Activated CD4-positive, alpha-beta T cell treated with anti-CD3 and anti-CD28 coated beads, Interleukin-10, Interleukin-2, amounts not matched to agents 100 ng/mL and 50 ng/mL, durations not matched to agents 16 hours and 8 hours (primary cell): ENCODE measurements around the gene DHRS1.
A peak's percentile ranks its signal among the peaks of the same experiment; 100 is the strongest.

Source experiments
- DNase-seq: peaks from one replicate; pipeline ENCODE4 v3.0.0-alpha.2; 2020

Gene DHRS1

DNA sequence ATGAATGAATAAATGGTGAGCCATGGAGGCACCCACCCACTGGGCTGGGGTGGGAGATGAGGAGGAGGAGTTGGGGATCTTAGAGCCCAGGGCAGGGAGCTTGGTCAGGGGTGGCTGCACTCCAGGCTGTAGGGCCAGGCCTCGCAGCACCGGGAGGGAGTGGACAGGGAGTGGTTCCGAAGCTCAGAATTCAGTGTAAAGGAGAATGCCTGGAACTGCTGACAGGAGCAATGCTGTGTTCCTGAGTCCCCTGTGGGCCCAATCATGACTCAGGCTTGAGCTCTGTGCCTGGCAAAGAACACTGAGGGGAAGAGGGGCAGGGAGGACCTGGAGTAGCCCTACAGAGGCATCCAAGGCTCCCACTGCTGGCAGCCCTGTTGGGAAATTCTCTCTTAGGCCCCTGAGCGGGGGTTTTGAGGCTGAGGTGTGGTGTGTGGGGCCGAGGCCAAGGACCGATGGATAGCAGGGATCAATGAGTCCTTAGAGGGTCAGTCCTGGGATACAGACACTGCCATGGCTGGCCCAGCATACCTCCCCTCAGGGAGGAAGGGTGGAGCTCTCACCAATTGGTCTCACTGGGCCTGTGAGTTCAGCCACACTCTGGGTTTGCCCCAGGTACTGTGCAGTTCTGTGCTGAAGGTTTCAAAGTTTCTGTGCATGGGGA, 18.7 kb downstream of the DHRS1 start:
- no peak for DNase-seq

DNA sequence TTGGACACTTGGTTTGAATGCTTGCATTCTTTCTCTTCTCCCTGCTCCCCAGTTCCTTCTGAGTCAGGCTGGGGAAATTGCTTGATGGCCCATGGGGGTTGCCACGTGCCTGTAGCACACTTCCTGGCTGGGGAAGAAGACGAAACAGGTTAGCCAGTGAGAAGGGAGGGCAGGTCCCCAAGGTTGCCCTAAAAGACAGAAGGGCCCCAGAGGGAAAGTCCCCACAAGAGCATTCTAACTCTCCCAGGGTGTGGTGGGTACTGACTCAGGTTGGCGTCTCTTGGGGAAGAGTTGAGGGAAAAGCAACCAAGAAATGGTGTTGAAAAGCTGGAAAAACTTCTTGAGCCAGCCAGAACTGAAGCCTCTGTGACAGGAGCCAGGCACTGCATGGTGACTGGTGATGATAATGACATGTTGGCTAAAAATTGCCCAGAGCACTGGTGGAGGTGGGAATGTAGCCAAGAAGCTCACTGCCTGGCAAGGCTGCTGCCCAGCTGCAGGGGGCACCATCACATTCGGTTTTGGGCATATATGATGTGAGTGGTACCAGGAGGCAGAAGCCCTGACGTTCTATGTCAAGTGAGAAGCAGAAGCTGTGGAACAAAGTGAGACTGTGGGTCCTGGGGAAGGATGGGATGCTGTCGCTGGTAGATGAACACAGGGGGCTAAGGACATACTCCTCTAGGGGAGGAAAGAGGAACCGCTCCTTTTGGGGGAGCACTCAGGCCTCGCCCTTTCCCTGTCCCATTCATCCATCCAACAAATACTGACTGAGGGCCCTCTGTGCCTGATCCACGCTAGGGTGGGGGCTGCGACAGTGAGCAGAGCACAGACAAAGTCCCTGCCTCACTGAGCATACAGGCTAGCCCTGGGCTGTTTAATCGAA, 20.0 kb downstream of the DHRS1 start:
- peak; percentile 74 for DNase-seq

- no peak for DNase-seq
These were observed 21.2 kb downstream of the DHRS1 start for GRCh38 chr14:24278424-24278823.

DNA sequence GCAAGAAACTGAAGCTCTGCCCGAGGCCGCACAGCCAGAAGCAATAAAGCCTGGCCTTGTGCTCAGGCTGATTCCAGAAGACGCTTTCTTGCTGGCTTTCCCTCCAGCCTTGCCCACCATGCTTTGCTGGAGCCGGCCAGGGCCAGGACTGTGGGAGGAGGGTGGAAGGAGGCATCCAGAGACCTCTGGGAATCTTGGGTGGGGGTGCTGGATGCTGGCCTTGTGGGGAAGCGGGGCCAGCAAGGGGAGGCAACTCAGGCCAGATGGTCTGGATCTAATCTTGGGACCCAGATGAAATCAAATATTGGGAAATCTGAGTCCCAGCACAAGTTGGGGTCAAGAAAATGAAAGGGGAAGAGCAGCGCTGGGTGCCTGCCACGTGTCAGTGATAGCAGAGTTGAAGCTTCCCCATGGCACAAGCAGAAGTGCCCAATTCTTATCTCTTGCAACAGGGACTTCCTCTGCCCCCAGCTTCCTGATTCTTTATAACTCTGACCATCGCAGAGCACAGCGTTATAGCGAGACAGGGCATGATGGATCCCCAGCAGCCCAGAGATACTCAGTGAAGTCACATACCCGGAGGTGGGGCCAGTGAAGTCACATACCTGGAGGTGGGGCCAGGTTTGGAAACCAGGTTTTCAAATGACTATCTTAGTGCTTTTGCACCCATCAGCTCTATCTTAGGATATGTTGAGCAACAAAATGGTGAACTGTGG, 21.8 kb downstream of the DHRS1 start:
- no peak for DNase-seq

DNA sequence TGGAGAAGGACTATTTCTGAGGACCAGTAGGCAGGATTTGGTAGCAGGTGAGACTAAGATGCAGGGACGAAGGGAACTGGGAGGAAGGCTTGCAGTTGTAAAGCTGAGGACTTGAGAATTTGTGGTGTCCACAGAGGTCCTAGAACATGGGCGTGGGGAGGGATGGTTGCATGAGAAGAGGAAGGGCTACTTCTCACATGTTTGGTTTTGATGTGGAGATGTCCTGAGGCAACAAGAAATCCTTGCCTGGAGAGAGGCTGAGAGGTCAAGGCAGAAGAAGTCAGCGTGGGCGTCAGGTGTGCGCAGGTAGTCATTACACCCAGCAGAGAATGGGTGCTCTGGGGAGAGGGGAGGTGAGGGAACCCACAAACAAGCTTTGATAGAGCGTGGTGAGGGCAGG, 22.5 kb downstream of the DHRS1 start:
- DNase-seq = no peak

- DNase-seq = peak; percentile 92
These were observed 25.5 kb downstream of the DHRS1 start for GRCh38 chr14:24274101-24274543.

GRCh38 chr14:24273422-24273998, 26.1 kb downstream of the DHRS1 start:
- no peak for DNase-seq

DNA sequence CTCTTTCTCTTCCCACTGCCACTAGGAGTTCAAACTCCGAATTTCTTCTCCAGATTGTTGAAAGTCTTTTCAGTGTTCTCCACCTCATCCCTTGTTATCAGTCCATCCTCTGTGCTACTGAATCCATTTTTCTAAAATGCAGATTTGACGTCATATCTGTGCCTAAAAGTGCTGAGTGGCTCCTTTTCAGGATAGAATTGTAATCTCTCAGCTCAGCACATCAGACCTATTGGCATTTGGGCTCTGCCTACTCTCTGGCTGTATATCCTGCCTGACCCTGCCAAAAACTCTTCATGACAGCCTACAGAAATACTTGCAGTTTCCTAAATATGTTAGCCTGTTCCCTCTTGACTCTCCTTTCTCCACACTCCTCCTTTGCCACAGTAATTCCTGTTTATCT, 27.1 kb downstream of the DHRS1 start:
- no peak for DNase-seq

DNA sequence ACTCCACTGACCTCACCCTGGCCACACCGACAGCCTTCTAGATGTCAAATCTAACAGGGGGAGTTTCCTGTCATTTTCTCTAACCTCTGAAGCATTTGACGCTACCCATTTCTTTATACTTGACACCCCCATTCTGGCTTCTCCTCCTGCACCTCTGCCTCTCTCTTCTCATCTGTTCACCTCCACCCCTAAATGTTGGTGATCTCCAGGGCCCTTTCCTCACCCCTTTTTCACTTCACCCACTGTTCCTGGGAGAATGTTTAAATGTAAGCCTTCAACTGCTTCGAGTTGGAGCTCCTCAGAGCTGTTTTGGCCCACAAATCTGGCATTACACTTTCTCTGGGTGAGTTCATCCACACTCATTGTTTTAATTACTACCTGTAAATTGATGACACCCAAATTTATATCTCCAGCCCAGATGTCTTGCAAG, 27.7 kb downstream of the DHRS1 start:
- no peak for DNase-seq

GRCh38 chr14:24271134-24271833, 28.3 kb downstream of the DHRS1 start, which contains the start of gene RABGGTA:
RABGGTA (minus strand) TSS chr14:24271597; CDS start chr14:24271115, 482 bp downstream.
- DNase-seq = peak; percentile 92

DNA sequence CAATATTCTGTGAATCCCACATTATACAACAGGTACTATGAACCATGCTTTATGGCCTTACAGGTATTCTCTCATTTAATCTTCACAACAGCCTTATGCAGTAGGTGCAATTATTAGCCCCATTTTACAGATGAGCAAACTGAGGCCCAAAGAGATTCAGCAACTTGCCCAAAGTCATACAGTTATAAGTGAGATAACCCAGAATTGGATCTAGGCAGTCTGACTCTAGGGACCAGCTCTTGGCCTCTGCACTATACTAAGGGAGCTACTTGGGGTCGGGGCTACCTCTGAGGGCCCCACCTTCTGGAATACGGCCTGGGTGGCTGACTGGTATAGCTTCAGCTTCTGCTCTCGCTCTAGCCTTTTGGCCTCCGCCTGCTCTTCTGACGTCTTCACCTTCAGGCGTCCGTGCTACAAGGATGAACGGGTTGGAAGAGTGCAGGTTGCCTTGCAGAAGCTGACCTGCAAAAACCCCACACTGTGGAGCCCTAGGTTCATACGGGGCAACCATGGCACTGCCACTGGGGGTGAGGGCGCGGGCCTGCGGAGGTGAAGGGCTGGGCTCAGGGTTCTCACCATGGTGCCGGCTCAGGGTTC, 28.9 kb downstream of the DHRS1 start:
- DNase-seq = no peak

- DNase-seq = no peak
These were observed 29.6 kb downstream of the DHRS1 start for GRCh38 chr14:24269910-24270536.

DNA sequence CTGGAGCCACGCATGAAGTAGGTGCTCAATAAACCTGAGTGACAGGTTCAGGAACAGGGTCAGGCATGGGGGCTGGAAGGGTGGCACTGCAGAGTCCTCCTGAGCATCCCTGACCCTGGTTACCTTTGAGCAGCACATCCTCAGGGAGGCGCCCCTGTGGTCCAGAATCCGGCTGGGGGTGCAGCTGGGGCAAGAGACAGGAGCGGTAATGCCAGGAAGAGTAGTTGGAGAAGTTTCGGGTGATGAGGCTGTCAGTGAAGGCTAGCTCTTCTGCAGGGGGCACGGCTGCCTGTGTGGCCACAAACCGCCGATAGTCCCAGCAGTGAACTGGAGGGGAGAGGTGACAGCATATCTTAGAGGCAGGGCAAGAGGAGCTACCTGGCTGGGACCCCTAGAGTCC, 30.2 kb downstream of the DHRS1 start:
- DNase-seq = no peak

GRCh38 chr14:24268225-24268624, 31.4 kb downstream of the DHRS1 start:
- DNase-seq = no peak

GRCh38 chr14:24267516-24267915, 32.1 kb downstream of the DHRS1 start:
- DNase-seq = no peak

DNA sequence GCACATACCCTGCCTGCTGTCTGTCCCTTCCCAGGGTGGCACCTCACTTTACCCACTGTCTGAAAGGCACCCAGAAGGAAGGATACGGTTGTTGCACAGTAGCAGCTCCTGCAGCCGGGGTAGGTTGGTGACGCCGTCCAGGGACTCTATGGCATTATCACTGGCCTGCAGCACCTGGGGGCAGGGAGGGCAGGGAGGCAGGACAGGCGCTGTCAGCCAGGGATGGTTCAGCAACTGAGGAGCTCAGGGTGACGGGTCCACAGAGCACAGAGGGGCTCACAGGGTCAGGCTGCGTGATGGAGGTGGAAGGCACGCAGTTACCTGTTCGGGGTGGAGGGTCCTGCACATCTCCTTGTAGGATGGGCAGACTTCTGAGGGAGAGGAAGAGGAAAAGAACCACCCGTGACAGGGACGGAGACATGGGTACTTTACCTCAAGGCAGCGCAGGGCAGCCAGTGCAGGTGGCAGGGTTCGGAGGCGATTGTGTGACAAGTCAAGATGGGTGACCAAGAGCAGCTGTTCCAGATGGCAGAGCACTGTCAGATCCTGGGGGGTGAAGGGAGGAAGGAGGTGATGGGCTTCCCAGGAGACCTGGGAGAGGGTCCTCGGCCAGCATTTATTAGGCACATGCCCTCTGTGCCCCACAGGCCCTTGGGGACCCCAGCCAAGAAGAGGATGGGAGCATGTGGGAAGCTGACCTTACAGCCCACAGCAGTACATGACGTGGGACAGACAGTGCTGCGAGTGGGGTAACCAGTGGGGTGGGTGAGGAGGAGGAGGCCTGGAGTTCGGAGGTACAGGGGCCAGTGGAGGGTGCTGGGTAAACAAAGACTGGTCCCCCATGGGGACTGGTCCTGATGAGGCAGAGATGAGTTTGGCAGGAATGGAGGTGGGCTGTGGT, 33.0 kb downstream of the DHRS1 start:
- DNase-seq = no peak

- DNase-seq = no peak
These were observed 35.3 kb downstream of the DHRS1 start for GRCh38 chr14:24264298-24264697.

DNA sequence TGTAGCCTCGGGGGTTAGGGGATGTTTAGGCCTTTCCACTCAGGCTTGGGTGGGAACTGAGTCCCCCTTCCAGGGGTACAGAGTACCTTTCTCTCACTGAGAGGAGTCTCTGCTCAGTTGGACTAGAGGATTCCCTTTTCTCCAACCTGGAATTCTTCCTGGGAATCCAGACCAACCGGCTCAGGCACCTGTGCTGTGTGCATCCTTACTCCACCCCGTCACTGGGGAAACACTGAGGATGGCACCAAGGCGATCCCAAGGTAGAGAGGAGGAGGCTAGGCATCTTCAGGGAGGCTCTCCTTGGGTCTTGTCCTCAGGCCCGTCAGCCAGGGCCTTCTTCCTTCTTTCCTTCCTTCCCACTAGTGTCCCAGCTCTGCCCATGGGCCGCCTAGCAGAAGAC, 35.7 kb downstream of the DHRS1 start:
- DNase-seq = no peak

DNA sequence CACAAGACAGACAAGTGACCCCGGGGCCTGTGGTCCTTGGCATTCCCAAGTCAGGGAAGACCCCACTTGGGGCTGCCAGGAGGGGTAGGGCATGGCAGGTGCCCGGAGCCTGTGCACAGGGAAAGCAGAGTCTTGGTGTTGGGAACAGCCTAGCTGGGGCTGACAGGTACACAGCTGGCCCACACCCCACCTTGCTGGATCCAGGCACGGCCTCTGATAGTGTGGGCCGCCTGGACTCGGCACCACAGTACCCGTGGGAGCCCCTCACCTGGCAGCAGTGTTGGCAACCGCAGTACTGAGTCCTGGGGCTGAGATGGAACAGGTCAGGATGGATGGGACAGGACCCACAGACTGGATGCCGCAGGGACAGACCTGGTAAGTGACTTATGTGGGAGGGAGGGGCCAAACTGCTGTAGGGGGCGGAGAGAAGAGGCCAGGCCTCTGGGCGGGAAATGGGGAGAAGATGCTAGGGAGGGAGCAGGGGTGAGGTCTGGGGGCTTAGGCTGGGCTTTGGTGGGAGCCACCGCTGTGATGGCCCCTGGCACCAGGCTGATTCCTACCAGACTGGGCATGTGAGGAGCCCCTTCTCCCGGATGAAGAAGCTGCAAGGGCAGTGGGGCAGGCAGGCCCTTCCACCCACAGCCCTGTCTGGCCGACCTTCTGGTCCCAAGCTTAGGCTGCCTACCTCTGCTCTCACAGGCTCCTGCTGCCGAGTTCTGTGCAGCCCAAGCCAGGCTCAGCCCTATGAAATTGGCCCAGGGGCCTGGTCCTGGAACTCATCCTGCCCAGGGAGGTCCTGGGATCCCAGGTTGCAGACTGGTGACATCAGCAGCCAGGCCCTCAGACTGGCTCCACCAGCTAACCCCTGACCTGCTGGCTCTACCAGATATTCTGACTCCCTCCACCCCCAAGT, 36.5 kb downstream of the DHRS1 start, which contains the start of gene TGM1:
Gene TGM1 (minus strand): TSS at position 357 of the 913 bp plus-strand sequence. CDS start 825 bp downstream, outside the sequence.
- no peak for DNase-seq
